GM10847 (cell line): ENCODE measurements around the gene SKI.

Experiments used
- POLR2A ChIP-seq: IDR thresholded peaks from 2 replicates; pipeline ENCODE4 v1.6.1; 2011; ENCODE audit not compliant: insufficient read length; ENCODE audit errors: extremely low read depth

The SKI gene

DNA sequence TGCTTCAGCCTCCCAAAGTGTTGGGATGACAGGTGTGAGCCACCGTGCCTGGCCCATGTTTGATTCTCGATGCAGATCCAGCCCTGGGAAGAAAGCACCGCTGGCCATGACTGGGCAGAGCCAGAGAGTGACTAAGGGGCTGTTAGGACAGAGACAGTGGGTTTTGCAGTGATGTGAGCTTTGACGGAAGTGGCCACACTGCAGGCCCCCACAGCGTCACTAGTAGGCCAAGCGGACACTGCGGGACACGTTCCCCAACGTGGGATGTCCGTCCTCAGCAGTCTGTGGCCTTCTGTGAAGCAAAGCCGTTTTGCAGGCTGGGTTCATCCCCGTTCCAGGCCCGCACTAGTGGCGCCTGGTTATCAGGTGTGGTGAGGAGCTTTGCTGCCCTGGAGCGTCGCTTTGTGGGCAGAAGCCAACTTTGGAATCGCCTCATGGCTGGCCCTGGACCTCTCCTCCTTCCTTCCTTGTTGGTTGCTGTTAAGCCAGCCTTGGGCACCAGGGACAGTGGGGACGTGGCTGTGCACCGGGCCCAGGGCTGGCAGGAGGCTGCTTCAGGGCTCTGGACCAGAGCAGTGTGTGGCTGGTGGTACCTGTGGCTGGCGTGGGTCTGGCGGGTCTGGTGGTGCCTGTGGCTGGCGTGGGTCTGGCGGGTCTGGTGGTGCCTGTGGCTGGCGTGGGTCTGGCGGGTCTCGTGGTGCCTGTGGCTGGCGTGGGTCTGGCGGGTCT, 41.2 kb downstream of the SKI start:
- no peak for TF ChIP-seq POLR2A

DNA sequence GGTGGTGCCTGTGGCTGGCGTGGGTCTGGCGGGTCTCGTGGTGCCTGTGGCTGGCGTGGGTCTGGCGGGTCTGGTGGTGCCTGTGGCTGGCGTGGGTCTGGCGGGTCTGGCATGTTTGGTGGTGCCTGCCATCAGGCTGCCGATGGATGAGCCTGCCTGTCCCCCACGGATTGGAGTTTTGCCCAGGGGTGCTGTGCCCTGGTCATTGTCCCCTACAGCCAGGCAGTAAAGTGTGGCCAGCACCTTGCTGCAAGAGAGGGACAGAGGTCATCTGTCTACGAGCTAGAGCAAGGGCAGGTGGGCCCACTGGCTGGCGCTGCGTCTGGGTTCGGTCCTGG, 41.8 kb downstream of the SKI start:
- TF ChIP-seq POLR2A = no peak

- no peak for TF ChIP-seq POLR2A
Observed at GRCh38 chr1:2270260-2271100, 42.4 kb downstream of the SKI start.

GRCh38 chr1:2271211-2271721, 43.1 kb downstream of the SKI start:
- TF ChIP-seq POLR2A = no peak

DNA sequence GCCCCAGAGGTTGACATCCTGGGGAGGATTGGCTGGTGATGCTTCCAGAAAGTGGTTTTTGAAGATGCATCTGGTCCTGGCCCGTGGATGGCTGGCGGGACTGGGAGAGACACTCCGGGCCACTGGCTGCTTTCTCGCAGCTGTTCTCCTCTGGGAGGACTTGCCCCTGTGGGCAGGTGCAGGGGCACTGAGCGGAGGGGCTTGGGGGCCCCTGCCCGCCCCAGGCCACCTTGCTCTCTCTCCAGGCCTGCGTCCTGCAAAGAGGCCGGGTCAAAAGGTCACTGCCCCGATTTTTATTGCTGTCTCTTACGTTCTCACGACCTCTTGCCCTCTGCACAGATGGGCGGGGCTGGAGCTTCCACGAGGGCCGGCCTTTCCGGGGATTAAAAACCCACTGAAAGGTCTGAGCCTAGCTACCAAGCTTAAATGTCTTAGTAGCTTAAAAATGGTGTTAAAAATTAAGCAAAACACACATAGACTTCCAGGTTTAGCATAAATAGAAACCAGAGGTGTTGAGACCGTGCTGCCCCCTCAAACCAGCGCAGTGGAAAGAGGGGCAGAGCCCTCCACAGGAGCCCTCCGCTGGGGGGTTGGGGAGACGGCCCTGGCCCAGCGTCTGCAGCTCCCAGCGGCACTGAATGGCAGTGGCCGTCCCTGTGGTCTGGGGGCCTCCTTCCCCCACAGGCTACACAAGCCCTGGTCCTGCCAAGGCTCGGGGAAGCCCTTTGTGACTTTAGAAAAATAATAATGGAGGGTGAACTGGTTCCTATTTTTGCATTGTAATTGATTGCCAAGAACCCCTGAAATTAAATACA, 43.9 kb downstream of the SKI start:
- no peak for TF ChIP-seq POLR2A

- TF ChIP-seq POLR2A = no peak
Observed at GRCh38 chr1:2272686-2273400, 44.7 kb downstream of the SKI start.

- TF ChIP-seq POLR2A = no peak
Observed at GRCh38 chr1:2273401-2274090, 45.4 kb downstream of the SKI start.

- no peak for TF ChIP-seq POLR2A
Observed at GRCh38 chr1:2274231-2274928, 46.3 kb downstream of the SKI start.

DNA sequence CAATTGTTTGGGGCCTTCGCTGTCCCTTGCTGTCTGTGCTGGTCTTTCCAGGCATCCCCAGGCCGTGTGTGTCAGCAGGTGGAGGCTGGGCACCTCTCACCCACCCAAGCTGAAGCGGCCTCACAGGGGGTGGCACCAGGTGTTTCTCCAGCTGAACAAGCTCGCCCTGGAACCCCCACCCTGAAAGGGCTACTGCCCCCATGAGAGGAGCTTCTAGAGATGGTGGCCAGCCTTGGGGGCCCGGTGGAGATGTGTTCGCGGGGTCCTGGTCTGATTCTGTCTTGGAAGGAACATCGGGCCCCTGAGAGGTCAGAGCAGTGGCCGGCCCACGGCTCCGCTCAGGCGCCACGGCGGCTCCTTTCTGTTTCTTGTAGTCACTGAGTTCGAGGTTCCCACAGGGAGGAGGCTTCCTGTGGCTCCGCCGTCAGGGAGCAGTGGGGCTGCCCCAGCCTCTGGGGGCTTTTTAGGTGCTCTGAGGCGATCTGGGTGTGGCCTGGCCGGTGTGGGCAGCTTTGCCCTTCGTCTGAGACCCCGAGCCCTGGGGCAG, 46.9 kb downstream of the SKI start:
- no peak for TF ChIP-seq POLR2A

DNA sequence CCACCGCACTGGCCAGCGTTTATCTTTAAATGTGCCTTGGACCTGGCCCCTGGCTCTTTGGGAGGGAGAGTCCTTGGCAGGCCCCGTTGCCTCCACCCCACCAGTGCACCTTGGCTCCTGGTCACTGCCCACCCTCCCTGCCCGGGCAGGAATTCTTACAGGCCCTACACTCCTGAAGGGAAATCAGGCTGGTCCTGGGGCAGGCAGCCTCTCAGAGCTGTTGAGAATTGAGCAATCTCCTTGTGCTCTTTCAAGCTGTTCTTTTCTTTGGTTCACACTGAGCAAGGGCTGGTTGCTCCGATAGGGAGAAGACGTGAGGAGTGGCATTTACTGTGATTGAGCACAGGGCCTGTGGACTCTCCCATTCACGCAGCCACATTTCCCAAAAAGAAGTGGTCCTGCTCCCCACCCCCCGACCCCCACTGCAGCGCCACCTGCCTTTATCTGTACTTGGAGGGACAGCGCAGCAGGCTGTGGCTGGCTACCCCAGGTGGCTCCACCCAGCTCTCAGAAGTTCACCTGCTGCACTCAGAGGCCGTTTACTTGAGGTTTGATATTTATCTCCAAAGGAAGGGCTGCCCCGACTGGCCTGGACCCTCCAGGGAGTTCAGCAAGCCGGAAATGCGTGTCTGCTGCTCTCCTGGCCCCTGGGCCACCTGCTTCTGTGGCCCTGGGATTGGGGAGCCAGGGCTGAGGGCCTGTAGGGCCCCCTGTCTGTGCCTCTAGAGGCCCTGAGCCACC, 47.8 kb downstream of the SKI start:
- no peak for TF ChIP-seq POLR2A

GRCh38 chr1:2276803-2277580, 48.9 kb downstream of the SKI start:
- no peak for TF ChIP-seq POLR2A
